Endodermal cell (in vitro differentiated cells): ENCODE data around the gene CCRL2. TPM values are rescaled to one million over a fixed set of nuclear protein-coding genes. Genes with fewer than 3 reads are reported as not detected.
"Not testable (repeated sequence)": the region's sequence is repeated elsewhere in the genome, so short reads cannot be mapped to it uniquely, and the experiment has no call there.

ENCODE experiments used
- DNase-seq: peaks from one replicate; pipeline ENCODE4 v3.0.0-alpha.2; 2017
- H3K27ac ChIP-seq: 2 replicates; pipeline ENCODE4 v1.5.1; 2013; ENCODE audit warnings: mild to moderate bottlenecking, low read depth, low read length, moderate library complexity
- H3K27me3 ChIP-seq: 2 replicates; pipeline ENCODE4 v1.6.1; 2013; ENCODE audit warnings: mild to moderate bottlenecking, low read length, moderate library complexity; ENCODE audit not compliant: insufficient read depth, control insufficient read depth, poor library complexity, severe bottlenecking
- H3K36me3 ChIP-seq: 2 replicates; pipeline ENCODE4 v1.7.0; 2013; ENCODE audit warnings: mild to moderate bottlenecking, low read length, moderate library complexity; ENCODE audit not compliant: control insufficient read depth, insufficient read depth
- H3K4me1 ChIP-seq: one replicate; pipeline ENCODE4 v1.7.0; 2013; ENCODE audit warnings: low read length; ENCODE audit not compliant: control insufficient read depth, insufficient read depth
- H3K4me3 ChIP-seq: 2 replicates; pipeline ENCODE4 v1.5.1; 2013; ENCODE audit warnings: mild to moderate bottlenecking, low read length, moderate library complexity
- H3K9ac ChIP-seq: 2 replicates; pipeline ENCODE4 v1.6.1; 2013; ENCODE audit warnings: mild to moderate bottlenecking, low read length, moderate library complexity; ENCODE audit not compliant: poor library complexity, severe bottlenecking; ENCODE audit errors: extremely low read depth
- H3K9me3 ChIP-seq: 2 replicates; pipeline ENCODE4 v1.6.1; 2013; ENCODE audit warnings: mild to moderate bottlenecking, low read length, moderate library complexity; ENCODE audit not compliant: control insufficient read depth
- H3K27ac Mint-ChIP-seq: 2 replicates; pipeline ENCODE4 v1.8.0; 2020; ENCODE audit warnings: mixed read lengths
- H3K27me3 Mint-ChIP-seq: 2 replicates; pipeline ENCODE4 v1.8.0; 2021; ENCODE audit warnings: mild to moderate bottlenecking, mixed read lengths; ENCODE audit not compliant: insufficient read depth
- H3K36me3 Mint-ChIP-seq: 2 replicates; pipeline ENCODE4 v1.8.0; 2020; ENCODE audit warnings: low read depth, mixed read lengths
- H3K4me1 Mint-ChIP-seq: 2 replicates; pipeline ENCODE4 v1.8.0; 2020; ENCODE audit warnings: mixed read lengths
- H3K4me3 Mint-ChIP-seq: 2 replicates; pipeline ENCODE4 v1.8.0; 2020; ENCODE audit warnings: mild to moderate bottlenecking, moderate library complexity, mixed read lengths
- H3K9me3 Mint-ChIP-seq: 2 replicates; pipeline ENCODE4 v1.8.0; 2020; ENCODE audit warnings: mild to moderate bottlenecking, mixed read lengths
- CTCF ChIP-seq: fragments of 200-600 bp; sonication (generic); conservative IDR thresholded peaks from 2 replicates; pipeline ENCODE4 v1.5.0; 2021; ENCODE audit warnings: antibody characterized with exemption, mild to moderate bottlenecking
- WGBS, 2 experiments: methylation state at CpG; one replicate each; pipeline versions ENCODE4 v1.1.5 to v1.1.7; 2013; ENCODE audit warnings: missing lambda C conversion rate in 2 of 2, mixed read lengths in 1 of 2; ENCODE audit not compliant: insufficient coverage in 1 of 2, insufficient read length in 1 of 2; 5-methylcytosine and 5-hydroxymethylcytosine counted together
- total RNA-seq, 2 donors: library from RNA; stranded (reverse); fragmentation: NEBNext Ultra II Directional in 1 of 2; extraction: Animal tissue kit (Norgen Biotek cat#: 25700) in 1 of 2; gene quantifications; 2 replicates in 1 of 2; 3 replicates in 1 of 2; pipeline ENCODE4 v1.2.1, GENCODE V29; 2021

The CCRL2 gene
- total RNA-seq, 2 donors from 2014 or later, result not detected

GRCh38 chr3:46422617-46423016 is 15.6 kb downstream of the CCRL2 start:
- no peaks in the 10 kb centered on the region for H3K27me3 Mint-ChIP-seq

DNA sequence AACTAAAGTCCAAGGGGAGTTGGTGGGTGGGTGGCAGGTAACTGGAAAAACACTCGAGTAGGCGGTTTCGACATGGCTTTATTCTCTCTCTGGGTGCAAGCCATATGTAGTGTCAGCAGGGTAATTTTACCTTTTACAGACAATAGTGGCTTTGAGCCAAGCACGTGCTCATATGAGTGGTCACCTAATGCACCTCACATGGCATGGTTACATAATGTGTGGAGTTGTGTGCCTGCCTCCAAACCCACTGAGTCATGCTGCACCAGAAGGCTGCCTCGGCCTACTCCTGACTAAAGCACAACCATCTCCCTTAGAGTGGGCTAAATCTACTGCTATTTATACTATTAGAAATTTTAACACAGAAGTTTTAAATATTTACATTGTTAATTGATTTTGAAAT is 16.5 kb downstream of the CCRL2 start:
- Histone ChIP-seq H3K9ac (no peak overlapping the region), H3K36me3 (no peaks in the 10 kb centered on the region), H3K4me1 (no peaks in the 10 kb centered on the region), H3K27ac (no peak overlapping the region), H3K4me3 (no peak overlapping the region), H3K9me3 (no peaks in the 10 kb centered on the region), H3K27me3 (no peaks in the 10 kb centered on the region)
- WGBS, 2 experiments, result 94 to 100% methylated on average over 3 to 5 of the region's 5 CpGs
- peaks cover 11% of the 10 kb centered on the region for H3K4me1 Mint-ChIP-seq
- H3K4me3 Mint-ChIP-seq, result no peak overlapping the region
- no peak overlapping the region for H3K27ac Mint-ChIP-seq
- no peak for DNase-seq
- no peaks in the 10 kb centered on the region for H3K27me3 Mint-ChIP-seq
- no peaks in the 10 kb centered on the region for H3K9me3 Mint-ChIP-seq
- TF ChIP-seq CTCF, result no peak
- H3K36me3 Mint-ChIP-seq, result no peaks in the 10 kb centered on the region

More at GRCh38 chr3:46422617-46423016, 15.6 kb downstream of the CCRL2 start:
- Mint-ChIP-seq H3K9me3 (no peaks in the 10 kb centered on the region), H3K27ac (no peak overlapping the region), H3K4me1 (peaks cover 16% of the 10 kb centered on the region), H3K36me3 (no peaks in the 10 kb centered on the region), H3K4me3 (no peak overlapping the region)
- 94 to 98% methylated on average over 5 to 6 of the region's 6 CpGs for WGBS, 2 experiments
- Histone ChIP-seq H3K4me1 (peaks cover 4% of the 10 kb centered on the region), H3K4me3 (no peak overlapping the region), H3K9ac (no peak overlapping the region), H3K9me3 (no peaks in the 10 kb centered on the region), H3K27me3 (no peaks in the 10 kb centered on the region), H3K36me3 (no peaks in the 10 kb centered on the region), H3K27ac (no peak overlapping the region)
- DNase-seq, result no peak
- TF ChIP-seq CTCF, result no peak

DNA sequence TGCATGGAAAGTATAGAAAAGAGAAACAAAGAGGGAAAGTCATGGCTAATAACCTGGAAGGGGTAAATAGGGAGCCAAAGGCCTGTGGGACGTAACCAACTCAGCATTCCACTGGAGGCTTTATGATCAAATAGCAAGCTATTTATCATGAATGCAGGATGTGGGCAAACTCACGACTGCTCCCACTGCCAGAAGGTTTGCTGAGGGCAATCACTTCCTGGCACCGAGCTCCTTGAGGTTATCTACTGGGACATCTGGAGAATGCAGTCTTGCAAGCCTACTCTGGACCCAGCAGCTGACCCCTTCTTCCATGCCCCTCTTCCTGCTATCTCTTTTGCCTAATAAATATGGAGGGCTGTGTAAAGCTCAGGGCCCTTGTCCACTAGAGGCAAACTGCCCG is 19.4 kb downstream of the CCRL2 start:
- H3K4me3 ChIP-seq, H3K27me3 Mint-ChIP-seq, H3K9me3 ChIP-seq, H3K27ac ChIP-seq, H3K4me3 Mint-ChIP-seq, H3K36me3 ChIP-seq, H3K9ac ChIP-seq, H3K36me3 Mint-ChIP-seq, DNase-seq, H3K27me3 ChIP-seq, H3K4me1 ChIP-seq: not testable (repeated sequence)
- Mint-ChIP-seq H3K27ac (peak overlapping the region; percentile 22), H3K9me3 (peaks cover 11% of the 10 kb centered on the region), H3K4me1 (peaks cover 13% of the 10 kb centered on the region)
- 89 to 91% methylated on average over 4 of the region's 4 CpGs for WGBS, 2 experiments

- H3K27me3 Mint-ChIP-seq, H3K36me3 Mint-ChIP-seq, H3K9ac ChIP-seq, H3K4me3 Mint-ChIP-seq, H3K4me3 ChIP-seq, H3K27me3 ChIP-seq, H3K4me1 ChIP-seq, H3K36me3 ChIP-seq, H3K27ac Mint-ChIP-seq, H3K27ac ChIP-seq: not testable (repeated sequence)
- peaks cover 20% of the 10 kb centered on the region for H3K9me3 Mint-ChIP-seq
- peak; percentile 56 for DNase-seq
- TF ChIP-seq CTCF, result peak; percentile 60
- H3K9me3 ChIP-seq, result peaks cover 17% of the 10 kb centered on the region
- peaks cover 13% of the 10 kb centered on the region for H3K4me1 Mint-ChIP-seq
- 67 to 100% methylated on average over 1 to 8 of the region's 8 CpGs for WGBS, 2 experiments
Observed at GRCh38 chr3:46427404-46427803, 20.3 kb downstream of the CCRL2 start.
